H1 (cell line): Measurements from ENCODE around the gene OSBPL6.

Source experiments
- CREB1 ChIP-seq: IDR thresholded peaks from 2 replicates; pipeline ENCODE4 v1.6.1; 2012; ENCODE audit warnings: inconsistent platforms
- CTCF ChIP-seq, 3 experiments: IDR thresholded peaks; 1 replicate in 2 of 3; 2 replicates in 1 of 3; pipeline versions ENCODE4 v1.5.1 to v1.6.1; 2011; ENCODE audit warnings: low read length in 3 of 3, mild to moderate bottlenecking in 3 of 3, inconsistent platforms in 2 of 3, low read depth in 1 of 3, moderate library complexity in 1 of 3; ENCODE audit not compliant: insufficient read depth in 1 of 3; ENCODE audit errors: control extremely low read depth in 1 of 3
- RAD21 ChIP-seq, 2 experiments: IDR thresholded peaks in 1 of 2; conservative IDR thresholded peaks in 1 of 2; 2 replicates each; pipeline ENCODE4 v1.6.1; 2011; ENCODE audit warnings: low read depth in 2 of 2, low read length in 2 of 2, improper control_type of control experiment in 1 of 2, inconsistent platforms in 1 of 2, mild to moderate bottlenecking in 1 of 2, moderate library complexity in 1 of 2
- ZNF274 ChIP-seq: IDR thresholded peaks from 2 replicates; pipeline ENCODE4 v1.7.0; 2012; ENCODE audit warnings: low read length, borderline replicate concordance; ENCODE audit errors: extremely low read depth

DNA sequence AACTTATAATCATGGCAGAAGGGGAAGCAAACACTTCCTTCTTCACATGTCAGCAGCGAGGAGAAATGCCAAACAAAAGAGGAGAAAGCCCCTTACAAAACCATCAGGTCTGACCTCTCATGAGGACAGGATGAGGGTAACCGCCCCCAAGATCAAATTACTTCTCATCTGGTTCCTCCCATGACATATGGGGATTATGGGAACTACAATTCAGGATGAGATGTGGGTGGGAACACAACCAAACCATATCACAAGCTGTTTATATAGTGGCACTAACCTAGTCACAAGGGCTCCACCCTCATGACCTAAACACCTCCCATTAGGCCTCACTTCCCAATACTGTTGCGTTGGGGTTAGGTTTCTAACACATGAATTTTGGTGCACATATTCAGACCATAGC lies 110.0 kb downstream of the OSBPL6 start:
- TF ChIP-seq ZNF274 (no peak), CTCF (IDR thresholded peaks at IDR 0.05; ENCODE audit: control extremely low read depth in 1 of 3, insufficient read depth in 1 of 3, low read depth in 1 of 3, low read length in 3 of 3) (no peak), RAD21 (IDR thresholded peaks at IDR 0.05 in 1 of 2, conservative IDR thresholded peaks at IDR 0.05 in 1 of 2; ENCODE audit: low read depth in 2 of 2, low read length in 2 of 2) (no peak), CREB1 (no peak)
